ENCODE data around the gene PHF21B.
"Not testable (repeated sequence)": the region's sequence is repeated elsewhere in the genome, so short reads cannot be mapped to it uniquely, and the experiment has no call there.

PHF21B gene

DNA sequence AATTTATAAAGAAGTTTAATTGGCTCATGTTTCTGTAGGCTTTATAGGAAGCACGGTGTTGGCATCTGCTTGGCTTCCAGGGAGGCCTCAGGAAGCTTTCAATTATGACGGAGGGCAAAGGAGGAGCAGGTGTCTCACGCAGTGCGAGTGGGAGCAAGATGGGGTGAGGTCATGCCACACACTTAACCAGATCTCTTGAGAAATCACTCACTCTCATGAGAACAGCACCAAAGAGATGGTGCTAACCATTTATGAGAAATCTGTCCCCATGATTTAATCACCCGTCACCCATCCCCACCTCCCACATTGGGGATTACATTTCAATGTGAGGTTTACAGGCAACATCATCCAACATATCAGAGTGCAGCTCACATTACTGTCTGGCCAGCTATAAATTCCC is 153.9 kb downstream of the PHF21B start:
- Histone ChIP-seq H3K14ac (ENCODE audit: low read length in 2 of 2) (no peak overlapping the region), H3K4me2 (ENCODE audit: low read length, poor library complexity, severe bottlenecking) (no peak overlapping the region), H2AFZ (ENCODE audit: low read depth, low read length) (no peak overlapping the region), H3K36me3 (ENCODE audit: control insufficient read depth in 1 of 2, insufficient read depth in 2 of 2, low read depth in 1 of 2, low read length in 2 of 2) (no peaks in the 10 kb centered on the region), H2BK5ac (ENCODE audit: low read depth, low read length, poor library complexity, severe bottlenecking) (no peak overlapping the region), H4K91ac (ENCODE audit: low read length) (no peak overlapping the region), H2BK120ac (ENCODE audit: low read depth, low read length) (no peak overlapping the region), H2AK5ac (ENCODE audit: low read length, severe bottlenecking) (no peak overlapping the region), H2BK12ac (ENCODE audit: low read length in 2 of 2) (no peak overlapping the region), H3K4ac (ENCODE audit: low read depth in 1 of 2, low read length in 2 of 2) (no peak overlapping the region), H2BK15ac (ENCODE audit: low read depth, poor library complexity, severe bottlenecking) (no peak overlapping the region), H3K9ac (ENCODE audit: low read length) (no peak overlapping the region), H3K79me1 (replicated peaks; ENCODE audit: low read length, poor library complexity, severe bottlenecking) (no peaks in the 10 kb centered on the region), H4K8ac (ENCODE audit: low read length) (no peak overlapping the region), H3K23ac (ENCODE audit: low read length in 2 of 2) (no peak overlapping the region), H3K9me3 (ENCODE audit: control insufficient read depth, low read length) (no peaks in the 10 kb centered on the region), H3K4me1 (ENCODE audit: control insufficient read depth, insufficient read depth, low read depth, low read length) (no peaks in the 10 kb centered on the region), H3K27ac (ENCODE audit: low read length, poor library complexity, severe bottlenecking) (no peak overlapping the region), H3K27me3 (ENCODE audit: control insufficient read depth in 1 of 2, insufficient read depth in 1 of 2, low read length in 2 of 2) (no peaks in the 10 kb centered on the region), H3K18ac (ENCODE audit: low read depth in 1 of 2, low read length in 2 of 2) (no peak overlapping the region), H3K4me3 (ENCODE audit: insufficient read depth in 1 of 2, low read depth in 1 of 2, low read length in 2 of 2) (no peak overlapping the region)
- WGBS: 82% methylated on average over 5 of the region's 5 CpGs
- DNase-seq: no peak

DNA sequence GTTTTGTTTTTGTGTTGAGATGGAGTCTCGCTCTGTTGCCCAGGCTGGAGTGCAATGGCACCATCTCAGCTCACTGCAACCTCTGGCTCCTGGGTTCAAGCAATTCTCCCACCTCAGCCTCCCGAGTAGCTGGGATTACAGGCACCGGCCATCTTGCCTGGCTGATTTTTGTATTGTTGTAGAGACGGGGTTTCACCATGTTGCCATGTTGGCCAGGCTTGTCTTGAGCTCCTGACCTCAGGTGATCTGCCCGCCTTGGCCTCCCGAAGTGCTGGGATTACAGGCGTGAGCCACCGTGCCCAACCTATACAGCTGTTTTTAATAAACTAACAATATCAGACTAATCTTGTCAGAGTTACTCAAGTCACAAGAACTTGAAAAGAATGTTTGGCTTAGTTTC is 155.2 kb downstream of the PHF21B start:
- not testable (repeated sequence) for H3K4me2 ChIP-seq (ENCODE audit: low read length, poor library complexity, severe bottlenecking); H3K18ac ChIP-seq (ENCODE audit: low read depth in 1 of 2, low read length in 2 of 2); H3K4ac ChIP-seq (ENCODE audit: low read depth in 1 of 2, low read length in 2 of 2); H3K36me3 ChIP-seq (ENCODE audit: control insufficient read depth in 1 of 2, insufficient read depth in 2 of 2, low read depth in 1 of 2, low read length in 2 of 2); H2AFZ ChIP-seq (ENCODE audit: low read depth, low read length); H4K8ac ChIP-seq (ENCODE audit: low read length); H3K27ac ChIP-seq (ENCODE audit: low read length, poor library complexity, severe bottlenecking); H3K4me3 ChIP-seq (ENCODE audit: insufficient read depth in 1 of 2, low read depth in 1 of 2, low read length in 2 of 2); H3K23ac ChIP-seq (ENCODE audit: low read length in 2 of 2); DNase-seq; H2BK120ac ChIP-seq (ENCODE audit: low read depth, low read length); H3K9ac ChIP-seq (ENCODE audit: low read length); H3K9me3 ChIP-seq (ENCODE audit: control insufficient read depth, low read length); H2BK12ac ChIP-seq (ENCODE audit: low read length in 2 of 2); H3K4me1 ChIP-seq (ENCODE audit: control insufficient read depth, insufficient read depth, low read depth, low read length); H4K91ac ChIP-seq (ENCODE audit: low read length); H3K79me1 ChIP-seq (replicated peaks; ENCODE audit: low read length, poor library complexity, severe bottlenecking); H2BK15ac ChIP-seq (ENCODE audit: low read depth, poor library complexity, severe bottlenecking); H3K27me3 ChIP-seq (ENCODE audit: control insufficient read depth in 1 of 2, insufficient read depth in 1 of 2, low read length in 2 of 2); H3K14ac ChIP-seq (ENCODE audit: low read length in 2 of 2); H2BK5ac ChIP-seq (ENCODE audit: low read depth, low read length, poor library complexity, severe bottlenecking); H2AK5ac ChIP-seq (ENCODE audit: low read length, severe bottlenecking)
- WGBS: 96% methylated on average over 6 of the region's 8 CpGs

DNA sequence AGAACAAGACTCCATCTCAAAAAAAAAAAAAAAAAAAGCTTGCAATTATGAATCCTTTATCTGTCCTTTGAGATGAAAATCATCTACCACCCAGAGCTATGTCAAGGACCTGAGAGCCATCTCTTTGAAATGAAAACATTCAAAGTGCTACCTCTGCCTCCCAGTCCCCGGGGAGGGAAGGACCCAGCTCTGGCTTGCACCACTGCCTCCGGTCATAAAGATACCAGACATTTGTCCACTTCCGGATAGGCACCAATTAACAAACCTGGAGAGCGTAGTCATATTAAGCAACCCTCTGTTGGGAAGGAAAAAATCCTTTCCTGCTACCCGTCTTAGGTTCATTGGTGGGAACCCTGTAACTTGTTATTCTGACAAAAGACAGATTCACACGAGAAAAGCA is 158.9 kb downstream of the PHF21B start:
- Histone ChIP-seq H3K36me3 (ENCODE audit: control insufficient read depth in 1 of 2, insufficient read depth in 2 of 2, low read depth in 1 of 2, low read length in 2 of 2) (no peaks in the 10 kb centered on the region), H3K79me1 (replicated peaks; ENCODE audit: low read length, poor library complexity, severe bottlenecking) (no peaks in the 10 kb centered on the region), H3K9me3 (ENCODE audit: control insufficient read depth, low read length) (no peaks in the 10 kb centered on the region), H3K4me2 (ENCODE audit: low read length, poor library complexity, severe bottlenecking) (no peak overlapping the region), H2BK15ac (ENCODE audit: low read depth, poor library complexity, severe bottlenecking) (no peak overlapping the region), H2BK120ac (ENCODE audit: low read depth, low read length) (no peak overlapping the region), H3K27me3 (ENCODE audit: control insufficient read depth in 1 of 2, insufficient read depth in 1 of 2, low read length in 2 of 2) (peaks cover 0 to 5% of the 10 kb centered on the region in 2 experiments), H2BK12ac (ENCODE audit: low read length in 2 of 2) (no peak overlapping the region), H4K91ac (ENCODE audit: low read length) (no peak overlapping the region), H3K4me1 (ENCODE audit: control insufficient read depth, insufficient read depth, low read depth, low read length) (no peaks in the 10 kb centered on the region), H3K4ac (ENCODE audit: low read depth in 1 of 2, low read length in 2 of 2) (no peak overlapping the region), H3K14ac (ENCODE audit: low read length in 2 of 2) (no peak overlapping the region), H4K8ac (ENCODE audit: low read length) (no peak overlapping the region), H2AFZ (ENCODE audit: low read depth, low read length) (no peak overlapping the region), H3K27ac (ENCODE audit: low read length, poor library complexity, severe bottlenecking) (no peak overlapping the region), H3K9ac (ENCODE audit: low read length) (no peak overlapping the region), H3K23ac (ENCODE audit: low read length in 2 of 2) (no peak overlapping the region), H3K18ac (ENCODE audit: low read depth in 1 of 2, low read length in 2 of 2) (no peak overlapping the region), H2AK5ac (ENCODE audit: low read length, severe bottlenecking) (no peak overlapping the region), H3K4me3 (ENCODE audit: insufficient read depth in 1 of 2, low read depth in 1 of 2, low read length in 2 of 2) (no peak overlapping the region), H2BK5ac (ENCODE audit: low read depth, low read length, poor library complexity, severe bottlenecking) (no peak overlapping the region)
- 91% methylated on average over 5 of the region's 6 CpGs for WGBS
- no peak for DNase-seq

DNA sequence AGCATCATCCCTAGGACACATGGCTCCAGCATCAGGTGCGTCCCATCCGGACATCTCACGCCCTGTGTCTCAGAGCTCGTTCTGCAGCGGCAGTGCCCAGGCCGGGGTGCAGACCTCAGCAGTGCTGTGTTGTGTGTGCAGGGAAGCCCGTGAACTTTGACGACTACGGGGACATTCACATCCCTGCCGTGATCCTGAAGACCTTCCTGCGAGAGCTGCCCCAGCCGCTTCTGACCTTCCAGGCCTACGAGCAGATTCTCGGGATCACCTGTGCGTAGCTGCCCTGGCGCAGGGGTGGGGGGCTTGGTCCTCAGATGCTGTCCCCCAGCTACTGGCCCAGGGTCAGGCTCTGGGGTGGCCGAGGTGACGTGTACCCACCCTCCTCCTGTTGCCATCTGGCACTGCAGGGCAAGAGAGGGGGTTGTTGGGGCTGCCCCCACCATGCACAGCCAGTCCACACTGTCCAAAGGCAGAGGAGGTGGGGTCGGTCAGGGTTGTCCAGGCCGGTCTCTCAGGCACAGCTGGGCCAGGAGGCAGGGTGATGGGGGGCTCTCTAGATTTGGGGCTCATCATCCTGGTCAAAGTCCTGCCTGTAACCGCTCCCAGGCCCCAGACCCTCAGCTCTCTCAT is 160.9 kb downstream of the PHF21B start:
- H3K23ac ChIP-seq (ENCODE audit: low read length in 2 of 2): no peak overlapping the region
- H3K36me3 ChIP-seq (ENCODE audit: control insufficient read depth in 1 of 2, insufficient read depth in 2 of 2, low read depth in 1 of 2, low read length in 2 of 2): no peaks in the 10 kb centered on the region
- no peak overlapping the region for H2AFZ ChIP-seq (ENCODE audit: low read depth, low read length)
- H2BK12ac ChIP-seq (ENCODE audit: low read length in 2 of 2): no peak overlapping the region
- no peak overlapping the region for H2BK5ac ChIP-seq (ENCODE audit: low read depth, low read length, poor library complexity, severe bottlenecking)
- no peak overlapping the region for H3K4me3 ChIP-seq (ENCODE audit: insufficient read depth in 1 of 2, low read depth in 1 of 2, low read length in 2 of 2)
- no peak overlapping the region for H4K91ac ChIP-seq (ENCODE audit: low read length)
- H3K79me1 ChIP-seq (replicated peaks; ENCODE audit: low read length, poor library complexity, severe bottlenecking): no peaks in the 10 kb centered on the region
- no peak for DNase-seq
- no peak overlapping the region for H3K18ac ChIP-seq (ENCODE audit: low read depth in 1 of 2, low read length in 2 of 2)
- no peak overlapping the region for H2AK5ac ChIP-seq (ENCODE audit: low read length, severe bottlenecking)
- no peak overlapping the region for H2BK15ac ChIP-seq (ENCODE audit: low read depth, poor library complexity, severe bottlenecking)
- no peak overlapping the region for H3K9ac ChIP-seq (ENCODE audit: low read length)
- H4K8ac ChIP-seq (ENCODE audit: low read length): no peak overlapping the region
- H3K9me3 ChIP-seq (ENCODE audit: control insufficient read depth, low read length): peaks cover 2% of the 10 kb centered on the region
- no peak overlapping the region for H2BK120ac ChIP-seq (ENCODE audit: low read depth, low read length)
- H3K4me1 ChIP-seq (ENCODE audit: control insufficient read depth, insufficient read depth, low read depth, low read length): no peaks in the 10 kb centered on the region
- no peak overlapping the region for H3K27ac ChIP-seq (ENCODE audit: low read length, poor library complexity, severe bottlenecking)
- peaks cover 0 to 12% of the 10 kb centered on the region in 2 experiments for H3K27me3 ChIP-seq (ENCODE audit: control insufficient read depth in 1 of 2, insufficient read depth in 1 of 2, low read length in 2 of 2)
- no peak overlapping the region for H3K14ac ChIP-seq (ENCODE audit: low read length in 2 of 2)
- H3K4ac ChIP-seq (ENCODE audit: low read depth in 1 of 2, low read length in 2 of 2): no peak overlapping the region
- WGBS: 88% methylated on average over 21 of the region's 21 CpGs
- no peak overlapping the region for H3K4me2 ChIP-seq (ENCODE audit: low read length, poor library complexity, severe bottlenecking)

Data from mesenchymal stem cell (in vitro differentiated cells and primary cell).